ENCODE data around the gene LRMDA.

The LRMDA gene

DNA sequence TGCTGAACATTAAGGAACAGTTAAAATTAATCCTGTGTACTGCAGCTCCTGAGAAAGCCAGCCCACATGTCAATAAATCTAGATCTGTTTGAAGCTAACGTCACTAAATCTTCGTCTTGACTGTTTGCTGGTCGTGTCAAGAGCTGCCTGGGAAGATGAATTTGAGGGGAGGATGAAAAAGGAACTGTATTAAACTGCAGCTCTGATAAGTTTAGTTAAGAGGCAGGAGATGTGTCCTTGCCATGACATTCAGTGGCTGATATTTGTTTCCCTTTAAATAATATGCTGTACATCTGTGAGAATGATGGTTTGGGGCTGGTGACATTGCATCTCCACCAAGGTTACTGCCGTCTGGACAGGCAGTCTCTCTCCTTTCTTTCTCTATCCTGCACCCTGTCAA, 435.3 kb downstream of the LRMDA start:
- H3K36me3 ChIP-seq (ENCODE audit: insufficient read depth, low read length) = no peaks in the 10 kb centered on the region
- no peaks in the 10 kb centered on the region for H3K9me3 ChIP-seq (ENCODE audit: insufficient read depth, low read depth, low read length)
- no peak overlapping the region for H3K4me3 ChIP-seq (ENCODE audit: low read length, poor library complexity, severe bottlenecking)
- H3F3A ChIP-seq (ENCODE audit: low read depth) = no peaks in the 10 kb centered on the region
- no peaks in the 10 kb centered on the region for H3K4me1 ChIP-seq (ENCODE audit: insufficient read depth, low read length, poor library complexity, severe bottlenecking)
- no peaks in the 10 kb centered on the region for H3K79me2 ChIP-seq (ENCODE audit: insufficient read depth, low read length)
- H4K20me1 ChIP-seq (ENCODE audit: insufficient read depth, low read length, poor library complexity, severe bottlenecking) = no peaks in the 10 kb centered on the region
- TF ChIP-seq EZH2phosphoT487 (IDR thresholded peaks at IDR 0.05; ENCODE audit: borderline replicate concordance) = no peak
- TF ChIP-seq, protein P1, sequence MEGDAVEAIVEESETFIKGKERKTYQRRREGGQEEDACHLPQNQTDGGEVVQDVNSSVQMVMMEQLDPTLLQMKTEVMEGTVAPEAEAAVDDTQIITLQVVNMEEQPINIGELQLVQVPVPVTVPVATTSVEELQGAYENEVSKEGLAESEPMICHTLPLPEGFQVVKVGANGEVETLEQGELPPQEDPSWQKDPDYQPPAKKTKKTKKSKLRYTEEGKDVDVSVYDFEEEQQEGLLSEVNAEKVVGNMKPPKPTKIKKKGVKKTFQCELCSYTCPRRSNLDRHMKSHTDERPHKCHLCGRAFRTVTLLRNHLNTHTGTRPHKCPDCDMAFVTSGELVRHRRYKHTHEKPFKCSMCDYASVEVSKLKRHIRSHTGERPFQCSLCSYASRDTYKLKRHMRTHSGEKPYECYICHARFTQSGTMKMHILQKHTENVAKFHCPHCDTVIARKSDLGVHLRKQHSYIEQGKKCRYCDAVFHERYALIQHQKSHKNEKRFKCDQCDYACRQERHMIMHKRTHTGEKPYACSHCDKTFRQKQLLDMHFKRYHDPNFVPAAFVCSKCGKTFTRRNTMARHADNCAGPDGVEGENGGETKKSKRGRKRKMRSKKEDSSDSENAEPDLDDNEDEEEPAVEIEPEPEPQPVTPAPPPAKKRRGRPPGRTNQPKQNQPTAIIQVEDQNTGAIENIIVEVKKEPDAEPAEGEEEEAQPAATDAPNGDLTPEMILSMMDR (conservative IDR thresholded peaks at IDR 0.05; ENCODE audit: low read length) = no peak
- no peaks in the 10 kb centered on the region for H3K27me3 ChIP-seq (ENCODE audit: insufficient read depth, low read length, poor library complexity, severe bottlenecking)
- H3K9me2 ChIP-seq (replicated peaks; ENCODE audit: low read depth, low read length) = no peaks in the 10 kb centered on the region
- H3K4me2 ChIP-seq (ENCODE audit: low read depth, low read length, poor library complexity, severe bottlenecking) = no peak overlapping the region
- H3K9ac ChIP-seq (ENCODE audit: low read depth, low read length, poor library complexity, severe bottlenecking) = no peak overlapping the region
- 0 out of 2 replicates have a peak overlapping the region, but pooled peaks have one; percentile 59 for H2AFZ ChIP-seq (ENCODE audit: low read length)

DNA sequence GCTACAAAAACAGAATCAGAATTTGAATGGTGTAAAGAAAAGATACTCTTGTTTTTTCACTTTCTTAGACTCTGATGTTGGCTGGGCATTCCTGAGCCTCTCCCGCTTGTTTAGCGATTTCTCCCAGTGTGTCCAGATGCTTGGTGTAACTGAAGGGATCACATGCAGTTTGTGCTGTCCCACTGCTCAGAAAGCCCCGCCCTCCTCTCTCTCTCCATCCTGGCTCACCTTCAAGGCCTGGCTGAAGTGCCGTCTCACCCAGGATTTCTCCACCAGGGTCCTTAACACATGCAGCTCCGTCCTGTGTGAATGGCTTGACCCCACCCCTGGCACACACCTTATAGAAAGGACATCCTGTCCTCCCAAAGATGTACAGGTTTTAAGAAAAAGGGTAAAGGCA, 437.1 kb downstream of the LRMDA start:
- H3K9ac ChIP-seq (ENCODE audit: low read depth, low read length, poor library complexity, severe bottlenecking) = no peak overlapping the region
- no peaks in the 10 kb centered on the region for H3K9me3 ChIP-seq (ENCODE audit: insufficient read depth, low read depth, low read length)
- no peaks in the 10 kb centered on the region for H3K79me2 ChIP-seq (ENCODE audit: insufficient read depth, low read length)
- H3K4me1 ChIP-seq (ENCODE audit: insufficient read depth, low read length, poor library complexity, severe bottlenecking) = no peaks in the 10 kb centered on the region
- H3K27me3 ChIP-seq (ENCODE audit: insufficient read depth, low read length, poor library complexity, severe bottlenecking) = no peaks in the 10 kb centered on the region
- no peaks in the 10 kb centered on the region for H4K20me1 ChIP-seq (ENCODE audit: insufficient read depth, low read length, poor library complexity, severe bottlenecking)
- TF ChIP-seq, protein P1 (conservative IDR thresholded peaks at IDR 0.05; ENCODE audit: low read length) = no peak
- TF ChIP-seq EZH2phosphoT487 (IDR thresholded peaks at IDR 0.05; ENCODE audit: borderline replicate concordance) = no peak
- no peak overlapping the region for H3K4me2 ChIP-seq (ENCODE audit: low read depth, low read length, poor library complexity, severe bottlenecking)
- H3K9me2 ChIP-seq (replicated peaks; ENCODE audit: low read depth, low read length) = no peaks in the 10 kb centered on the region
- H3F3A ChIP-seq (ENCODE audit: low read depth) = no peaks in the 10 kb centered on the region
- H2AFZ ChIP-seq (ENCODE audit: low read length) = no peak overlapping the region
- no peaks in the 10 kb centered on the region for H3K36me3 ChIP-seq (ENCODE audit: insufficient read depth, low read length)
- H3K4me3 ChIP-seq (ENCODE audit: low read length, poor library complexity, severe bottlenecking) = no peak overlapping the region

DNA sequence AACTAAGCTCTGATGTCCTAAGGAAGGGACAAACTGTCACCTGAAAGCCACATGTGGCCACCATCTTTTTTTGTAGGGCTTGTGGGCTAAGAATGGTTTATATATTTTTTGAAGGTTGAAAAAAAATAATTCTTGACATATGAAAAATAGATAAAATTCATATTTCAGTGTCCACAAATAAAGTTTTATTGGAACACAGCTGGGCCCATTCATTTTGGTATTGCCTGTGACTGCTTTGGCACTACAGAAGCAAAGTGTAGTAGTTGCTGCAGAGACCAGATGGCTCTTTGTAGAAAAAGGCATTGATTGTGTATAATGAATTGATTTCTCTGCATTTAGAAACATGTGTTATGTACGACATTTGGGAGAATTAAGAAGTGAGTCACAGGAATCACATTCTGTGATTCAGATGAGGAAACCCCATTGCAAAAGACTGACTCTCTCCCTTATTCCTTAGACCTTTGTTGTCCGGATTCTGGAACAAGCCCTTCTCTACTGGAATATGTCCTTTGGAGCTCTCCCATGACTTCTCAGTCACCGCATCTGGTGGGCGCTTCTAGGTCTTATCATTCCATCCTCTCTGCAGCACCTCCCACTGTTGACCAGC, 438.7 kb downstream of the LRMDA start:
- no peaks in the 10 kb centered on the region for H3K36me3 ChIP-seq (ENCODE audit: insufficient read depth, low read length)
- no peak overlapping the region for H3K9ac ChIP-seq (ENCODE audit: low read depth, low read length, poor library complexity, severe bottlenecking)
- H3K4me1 ChIP-seq (ENCODE audit: insufficient read depth, low read length, poor library complexity, severe bottlenecking) = no peaks in the 10 kb centered on the region
- no peaks in the 10 kb centered on the region for H4K20me1 ChIP-seq (ENCODE audit: insufficient read depth, low read length, poor library complexity, severe bottlenecking)
- no peak overlapping the region for H3K4me3 ChIP-seq (ENCODE audit: low read length, poor library complexity, severe bottlenecking)
- no peaks in the 10 kb centered on the region for H3F3A ChIP-seq (ENCODE audit: low read depth)
- no peaks in the 10 kb centered on the region for H3K9me2 ChIP-seq (replicated peaks; ENCODE audit: low read depth, low read length)
- no peak overlapping the region for H2AFZ ChIP-seq (ENCODE audit: low read length)
- H3K9me3 ChIP-seq (ENCODE audit: insufficient read depth, low read depth, low read length) = no peaks in the 10 kb centered on the region
- H3K79me2 ChIP-seq (ENCODE audit: insufficient read depth, low read length) = no peaks in the 10 kb centered on the region
- TF ChIP-seq, protein P1 (conservative IDR thresholded peaks at IDR 0.05; ENCODE audit: low read length) = no peak
- TF ChIP-seq EZH2phosphoT487 (IDR thresholded peaks at IDR 0.05; ENCODE audit: borderline replicate concordance) = no peak
- H3K27me3 ChIP-seq (ENCODE audit: insufficient read depth, low read length, poor library complexity, severe bottlenecking) = no peaks in the 10 kb centered on the region
- H3K4me2 ChIP-seq (ENCODE audit: low read depth, low read length, poor library complexity, severe bottlenecking) = no peak overlapping the region

Measured in Loucy (cell line).